AG04450 (cell line): ENCODE measurements around the gene MYO16. TPM values are rescaled to one million over a fixed set of nuclear protein-coding genes. Genes with fewer than 3 reads are reported as not detected.

ENCODE experiments used
- CTCF ChIA-PET: fragments of 300-600, 350-600 bp; formaldehyde crosslinking; extraction: SDS; loops from one replicate; lab custom pipeline; 2022; ENCODE audit warnings: antibody characterized with exemption, inconsistent platforms; lab: Charles Lee
- POLR2A ChIA-PET: fragments of 350-600 bp; formaldehyde crosslinking; extraction: SDS; loops from one replicate; lab custom pipeline; 2021; ENCODE audit warnings: antibody characterized with exemption, inconsistent platforms; lab: Yijun Ruan, JAX
- DNase-seq: peaks from one replicate; pipeline ENCODE4 v3.0.0-alpha.2; 2011; ENCODE audit warnings: low read depth, low spot score
- H3K27ac ChIP-seq: one replicate; pipeline ENCODE4 v1.5.1; 2012; ENCODE audit warnings: low read depth, low read length, control low read depth
- H3K27me3 ChIP-seq: one replicate; pipeline ENCODE4 v1.6.0; 2012; ENCODE audit warnings: low read length; ENCODE audit not compliant: control insufficient read depth, insufficient read depth
- H3K4me3 ChIP-seq: 2 replicates; pipeline ENCODE4 v1.5.1; 2011; ENCODE audit warnings: mild to moderate bottlenecking, low read depth, low read length, control low read depth
- H3K9me3 ChIP-seq: 2 replicates; pipeline ENCODE4 v1.5.1; 2012; ENCODE audit warnings: low read length; ENCODE audit not compliant: control insufficient read depth, insufficient read depth
- polyA plus RNA-seq: library from polyadenylated mRNA; depleted of rRNA; stranded (reverse); fragments of >200 nt; gene quantifications from 2 replicates; pipeline ENCODE4 v1.2.3, GENCODE V29; 2011
- TF ChIP-seq, protein P1 (sequence below): IDR thresholded peaks from 2 replicates; pipeline ENCODE4 v1.5.1; 2011; ENCODE audit warnings: low read depth, low read length, control low read depth, inconsistent platforms

MYO16 gene
- polyA plus RNA-seq, 1 experiment: 0.02 TPM

DNA sequence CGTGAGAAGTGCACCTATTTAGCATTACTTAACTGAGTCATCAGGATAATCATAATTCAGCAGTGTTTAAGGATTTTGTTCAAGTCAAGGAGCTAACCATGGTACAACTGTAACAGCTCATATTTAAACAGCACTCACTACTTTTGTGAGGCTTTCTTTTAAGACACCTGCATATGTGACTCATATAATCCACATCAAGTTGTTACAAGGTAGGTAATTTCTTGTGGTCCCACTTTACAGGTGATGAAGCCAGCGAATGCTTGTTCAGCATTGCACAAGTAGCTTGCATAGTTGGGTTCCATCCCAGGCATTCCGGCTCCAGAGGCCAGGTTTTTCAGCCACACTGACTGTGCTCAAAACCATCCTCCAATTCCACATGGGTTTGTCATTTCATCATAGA lies 569.2 kb downstream of the MYO16 start:
- no peaks in the 10 kb centered on the region for H3K9me3 ChIP-seq
- DNase-seq: no peak
- no peak overlapping the region for H3K27ac ChIP-seq
- ChIA-PET CTCF (interaction anchor here (0.6 to 1.9 kb wide), 4 partner anchors 9 to 98 kb away, joined by 3 to 6 read pairs (median 3); no protein-coding TSS in a partner anchor), POLR2A (no interaction called here)
- no peak overlapping the region for H3K4me3 ChIP-seq
- TF ChIP-seq, protein P1, sequence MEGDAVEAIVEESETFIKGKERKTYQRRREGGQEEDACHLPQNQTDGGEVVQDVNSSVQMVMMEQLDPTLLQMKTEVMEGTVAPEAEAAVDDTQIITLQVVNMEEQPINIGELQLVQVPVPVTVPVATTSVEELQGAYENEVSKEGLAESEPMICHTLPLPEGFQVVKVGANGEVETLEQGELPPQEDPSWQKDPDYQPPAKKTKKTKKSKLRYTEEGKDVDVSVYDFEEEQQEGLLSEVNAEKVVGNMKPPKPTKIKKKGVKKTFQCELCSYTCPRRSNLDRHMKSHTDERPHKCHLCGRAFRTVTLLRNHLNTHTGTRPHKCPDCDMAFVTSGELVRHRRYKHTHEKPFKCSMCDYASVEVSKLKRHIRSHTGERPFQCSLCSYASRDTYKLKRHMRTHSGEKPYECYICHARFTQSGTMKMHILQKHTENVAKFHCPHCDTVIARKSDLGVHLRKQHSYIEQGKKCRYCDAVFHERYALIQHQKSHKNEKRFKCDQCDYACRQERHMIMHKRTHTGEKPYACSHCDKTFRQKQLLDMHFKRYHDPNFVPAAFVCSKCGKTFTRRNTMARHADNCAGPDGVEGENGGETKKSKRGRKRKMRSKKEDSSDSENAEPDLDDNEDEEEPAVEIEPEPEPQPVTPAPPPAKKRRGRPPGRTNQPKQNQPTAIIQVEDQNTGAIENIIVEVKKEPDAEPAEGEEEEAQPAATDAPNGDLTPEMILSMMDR: no peak
- no peaks in the 10 kb centered on the region for H3K27me3 ChIP-seq

DNA sequence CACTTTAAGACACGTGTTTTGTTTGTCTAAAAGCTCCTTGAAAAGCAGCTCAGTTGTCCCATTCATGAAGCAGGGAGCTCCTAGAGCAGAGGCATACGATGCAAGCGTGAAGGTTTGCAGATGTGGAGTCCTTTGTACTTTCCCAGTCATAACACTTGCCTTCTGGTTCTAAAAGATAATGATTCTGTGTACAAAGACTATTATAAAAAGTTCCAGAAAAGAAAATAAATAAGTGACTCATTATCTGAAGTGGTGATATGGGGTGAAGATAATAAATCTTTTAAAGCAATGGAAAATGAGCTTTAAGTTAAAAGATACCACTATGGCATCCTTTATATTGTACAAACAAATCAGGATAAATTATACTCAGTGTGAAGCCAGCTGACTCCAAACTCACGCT lies 569.9 kb downstream of the MYO16 start:
- Histone ChIP-seq H3K27ac (no peak overlapping the region), H3K4me3 (no peak overlapping the region), H3K9me3 (no peaks in the 10 kb centered on the region), H3K27me3 (no peaks in the 10 kb centered on the region)
- TF ChIP-seq, protein P1: no peak
- no peak for DNase-seq
- CTCF ChIA-PET: interaction anchor here (0.6 to 1.9 kb wide), 4 partner anchors 13 to 586 kb away, joined by 3 to 6 read pairs (median 4); no protein-coding TSS in a partner anchor
- POLR2A ChIA-PET: no interaction called here

DNA sequence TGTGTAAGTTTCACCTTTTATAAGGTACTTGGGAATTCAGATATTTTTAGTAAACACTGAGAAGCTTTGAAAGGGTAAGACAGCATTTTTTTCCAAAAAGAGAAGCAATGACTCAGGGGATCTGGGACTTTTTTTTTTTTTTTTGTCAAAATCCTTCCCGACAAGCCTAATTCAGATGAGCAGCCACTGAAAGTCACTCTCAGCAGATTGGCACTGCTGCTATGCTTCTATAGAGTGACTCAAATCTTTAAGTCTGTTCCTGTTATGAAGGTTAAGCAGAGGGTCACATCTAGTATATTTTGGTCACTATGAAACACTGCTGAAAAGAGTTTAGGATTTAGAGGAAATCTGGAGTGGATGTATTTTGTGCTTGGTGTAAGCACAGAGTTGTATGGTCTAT lies 571.1 kb downstream of the MYO16 start:
- ChIA-PET POLR2A (no interaction called here), CTCF (interaction anchor here (0.7 kb wide), 1 partner anchor 158 kb away, joined by 3 read pairs; no protein-coding TSS in a partner anchor)
- TF ChIP-seq, protein P1: no peak
- Histone ChIP-seq H3K27me3 (no peaks in the 10 kb centered on the region), H3K4me3 (no peak overlapping the region), H3K9me3 (no peaks in the 10 kb centered on the region), H3K27ac (no peak overlapping the region)
- DNase-seq: no peak

DNA sequence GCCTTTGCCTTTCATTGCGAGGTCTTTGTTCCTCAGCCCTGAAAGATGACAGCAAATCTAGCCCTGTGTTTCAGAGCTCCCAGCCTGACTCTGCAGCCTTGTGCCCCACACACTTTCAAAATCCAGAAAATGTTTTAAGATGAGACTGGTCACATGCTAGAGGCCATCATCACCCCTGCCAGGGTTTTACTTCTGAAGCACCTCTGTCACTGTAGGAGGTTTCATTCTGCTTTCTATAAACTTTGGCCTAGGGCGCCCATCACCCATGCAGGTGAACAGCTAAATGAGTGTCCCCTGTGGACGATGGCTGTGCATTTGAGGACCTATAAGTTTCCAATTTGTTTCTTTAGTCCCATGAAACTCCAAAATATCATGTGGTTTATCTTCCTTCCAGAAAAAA lies 574.2 kb downstream of the MYO16 start:
- H3K27ac ChIP-seq: no peak overlapping the region
- POLR2A ChIA-PET: no interaction called here
- no peaks in the 10 kb centered on the region for H3K27me3 ChIP-seq
- TF ChIP-seq, protein P1: no peak
- H3K9me3 ChIP-seq: no peaks in the 10 kb centered on the region
- H3K4me3 ChIP-seq: no peak overlapping the region
- CTCF ChIA-PET: no interaction called here
- no peak for DNase-seq

- no peak overlapping the region for H3K4me3 ChIP-seq
- ChIA-PET POLR2A (no interaction called here), CTCF (no interaction called here)
- TF ChIP-seq, protein P1: no peak
- H3K27me3 ChIP-seq: no peaks in the 10 kb centered on the region
- H3K9me3 ChIP-seq: no peaks in the 10 kb centered on the region
- no peak overlapping the region for H3K27ac ChIP-seq
- no peak for DNase-seq
Observed at GRCh38 chr13:109204252-109204651, 574.8 kb downstream of the MYO16 start.
